IMR-90 (cell line): Measurements from ENCODE around the gene FAM20A. TPM values are rescaled to one million over a fixed set of nuclear protein-coding genes. Genes with fewer than 3 reads are reported as not detected.

Source experiments
- ATAC-seq: fragments of 200-7000 bp; cut with Tn5 transposase; 2 replicates; pipeline ENCODE4 v1.9.1; 2020; ENCODE audit warnings: low read depth, mild to moderate bottlenecking, moderate library complexity
- BruUV-seq: library from RNA; stranded (reverse); fragments of 400-500 nt; replicated peaks from 2 replicates; lab custom pipeline; 2021; lab: Mats Ljungman, UMichigan
- CTCF ChIA-PET: fragments of 300-600 bp; formaldehyde crosslinking; extraction: SDS; loops from one replicate; lab custom pipeline; 2021; ENCODE audit warnings: antibody characterized with exemption; lab: Yijun Ruan, JAX
- POLR2A ChIA-PET: fragments of 300-600 bp; sonication (Branson Sonifier 250); formaldehyde crosslinking; loops from one replicate; lab custom pipeline; 2022; ENCODE audit warnings: antibody characterized with exemption; ENCODE audit not compliant: unreplicated experiment; lab: Charles Lee
- DNase-seq: peaks from one replicate; pipeline ENCODE4 v3.0.0; 2013
- H2AFZ ChIP-seq: replicated peaks from 2 replicates; pipeline ENCODE3; 2013; ENCODE audit warnings: low read length, mild to moderate bottlenecking; ENCODE audit not compliant: poor library complexity
- H2AK5ac ChIP-seq: 2 replicates; pipeline ENCODE4 v1.6.1; 2013; ENCODE audit warnings: low read depth, low read length, inconsistent platforms
- H2AK9ac ChIP-seq: replicated peaks from 2 replicates; pipeline ENCODE3; 2013; ENCODE audit warnings: mild to moderate bottlenecking, low read depth, low read length, moderate library complexity; ENCODE audit not compliant: poor library complexity
- H2BK120ac ChIP-seq: 2 replicates; pipeline ENCODE4 v1.6.1; 2013; ENCODE audit warnings: low read depth, low read length, inconsistent platforms
- H2BK15ac ChIP-seq: 3 replicates; pipeline ENCODE4 v1.6.1; 2013; ENCODE audit warnings: low read depth, low read length, inconsistent platforms
- H2BK20ac ChIP-seq: 2 replicates; pipeline ENCODE4 v1.6.1; 2013; ENCODE audit warnings: low read depth, mild to moderate bottlenecking, inconsistent platforms, low read length, moderate library complexity
- H2BK5ac ChIP-seq: 2 replicates; pipeline ENCODE4 v1.6.1; 2013; ENCODE audit warnings: mild to moderate bottlenecking, low read depth, low read length, inconsistent platforms; ENCODE audit not compliant: poor library complexity, severe bottlenecking
- H3K14ac ChIP-seq: replicated peaks from 2 replicates; pipeline ENCODE4 v1.6.1; 2013; ENCODE audit warnings: low read depth, low read length, inconsistent platforms
- H3K18ac ChIP-seq: 2 replicates; pipeline ENCODE4 v1.6.1; 2013; ENCODE audit warnings: low read depth, low read length, control low read depth
- H3K23ac ChIP-seq: 2 replicates; pipeline ENCODE4 v1.6.1; 2013; ENCODE audit warnings: low read depth, low read length, inconsistent platforms
- H3K27ac ChIP-seq: 2 replicates; pipeline ENCODE4 v1.5.1; 2013; ENCODE audit warnings: mild to moderate bottlenecking, control low read depth, low read length; ENCODE audit not compliant: insufficient read depth
- H3K27me3 ChIP-seq: 2 replicates; pipeline ENCODE4 v1.6.1; 2013; ENCODE audit warnings: low read length; ENCODE audit not compliant: control insufficient read depth, insufficient read depth
- H3K36me3 ChIP-seq: 2 replicates; pipeline ENCODE4 v1.6.1; 2013; ENCODE audit warnings: low read length, mixed read lengths; ENCODE audit not compliant: control insufficient read depth, insufficient read depth
- H3K4ac ChIP-seq: 2 replicates; pipeline ENCODE4 v1.6.1; 2013; ENCODE audit warnings: low read depth, low read length, inconsistent platforms
- H3K4me1 ChIP-seq: 2 replicates; pipeline ENCODE4 v1.6.1; 2013; ENCODE audit warnings: low read length, mixed read lengths; ENCODE audit not compliant: control insufficient read depth, insufficient read depth
- H3K4me2 ChIP-seq: 2 replicates; pipeline ENCODE4 v1.6.1; 2013; ENCODE audit warnings: low read depth, mild to moderate bottlenecking, control low read depth, low read length, moderate library complexity
- H3K4me3 ChIP-seq: 2 replicates; pipeline ENCODE4 v1.5.1; 2013; ENCODE audit warnings: low read depth, mild to moderate bottlenecking, control low read depth, low read length, moderate library complexity; ENCODE audit not compliant: insufficient read depth
- H3K56ac ChIP-seq: 2 replicates; pipeline ENCODE4 v1.6.1; 2013; ENCODE audit warnings: low read length, inconsistent platforms; ENCODE audit not compliant: insufficient read depth; ENCODE audit errors: extremely low read depth
- H3K79me1 ChIP-seq, 2 experiments: 2 replicates each; pipeline ENCODE4 v1.6.1; 2013; ENCODE audit warnings: low read length in 2 of 2, inconsistent platforms in 1 of 2, low read depth in 1 of 2
- H3K9ac ChIP-seq: 2 replicates; pipeline ENCODE4 v1.6.1; 2013; ENCODE audit warnings: low read depth, low read length, control low read depth
- H3K9me1 ChIP-seq: 2 replicates; pipeline ENCODE4 v1.6.1; 2013; ENCODE audit warnings: low read length, inconsistent platforms; ENCODE audit not compliant: insufficient read depth
- H3K9me3 ChIP-seq: 2 replicates; pipeline ENCODE4 v1.6.1; 2013; ENCODE audit warnings: low read length; ENCODE audit not compliant: control insufficient read depth, insufficient read depth
- H4K20me1 ChIP-seq: 2 replicates; pipeline ENCODE4 v1.6.1; 2013; ENCODE audit warnings: low read length, inconsistent platforms; ENCODE audit not compliant: insufficient read depth
- H4K5ac ChIP-seq: 2 replicates; pipeline ENCODE4 v1.6.1; 2013; ENCODE audit warnings: mild to moderate bottlenecking, low read depth, low read length, control low read depth
- H4K8ac ChIP-seq, 2 experiments: 2 replicates each; pipeline ENCODE4 v1.6.1; 2013; ENCODE audit warnings: low read depth in 2 of 2, low read length in 2 of 2, control low read depth in 1 of 2, inconsistent platforms in 1 of 2
- H4K91ac ChIP-seq: 2 replicates; pipeline ENCODE4 v1.6.1; 2013; ENCODE audit warnings: low read depth, low read length, inconsistent platforms; ENCODE audit not compliant: insufficient read depth
- CEBPB ChIP-seq: IDR thresholded peaks from 2 replicates; pipeline ENCODE4 v1.6.1; 2012; ENCODE audit warnings: low read depth, low read length, improper control_type of control experiment
- CTCF ChIP-seq: conservative IDR thresholded peaks from 2 replicates; pipeline ENCODE4 v1.5.1; 2012; ENCODE audit warnings: mild to moderate bottlenecking, low read depth, low read length, improper control_type of control experiment
- MAFK ChIP-seq: IDR thresholded peaks from 2 replicates; pipeline ENCODE4 v1.6.1; 2012; ENCODE audit warnings: low read depth, low read length, improper control_type of control experiment
- MXI1 ChIP-seq: IDR thresholded peaks from 2 replicates; pipeline ENCODE4 v1.6.1; 2012; ENCODE audit warnings: low read depth, mild to moderate bottlenecking, low read length, moderate library complexity, borderline replicate concordance
- NFE2L2 ChIP-seq: fragments of 150-350 bp; IDR thresholded peaks from 2 replicates; pipeline ENCODE4 v1.6.1; 2016; ENCODE audit warnings: low read depth, mild to moderate bottlenecking, low read length
- RAD21 ChIP-seq: IDR thresholded peaks from 2 replicates; pipeline ENCODE4 v1.6.1; 2012; ENCODE audit warnings: low read length, improper control_type of control experiment
- RCOR1 ChIP-seq: IDR thresholded peaks from 2 replicates; pipeline ENCODE4 v1.6.1; 2012; ENCODE audit warnings: mild to moderate bottlenecking, low read length, improper control_type of control experiment; ENCODE audit not compliant: insufficient replicate concordance
- RFX5 ChIP-seq: IDR thresholded peaks from 2 replicates; pipeline ENCODE4 v1.8.0; 2012; ENCODE audit warnings: low read depth, mild to moderate bottlenecking, low read length, moderate library complexity
- SMC3 ChIP-seq: fragments of 150-350 bp; IDR thresholded peaks from 2 replicates; pipeline ENCODE4 v1.6.1; 2016; ENCODE audit warnings: low read depth, mild to moderate bottlenecking, antibody characterized with exemption, low read length, moderate library complexity
- WGBS, 2 experiments: methylation state at CpG; one replicate each; pipeline versions ENCODE4 v1.1.5 to v1.1.7; 2013; ENCODE audit warnings: missing lambda C conversion rate in 2 of 2; ENCODE audit not compliant: insufficient read length in 1 of 2; ENCODE audit errors: extremely low coverage in 2 of 2; 5-methylcytosine and 5-hydroxymethylcytosine counted together
- dilution Hi-C: fragments of 300-500 bp; cut with HindIII; formaldehyde crosslinking; loops from one replicate; pipeline ENCODE4 v1.14.3; 2018; ENCODE audit warnings: low sequenced_read_pairs; ENCODE audit not compliant: unreplicated experiment
- in situ Hi-C: fragments of 300-500 bp; cut with MboI; formaldehyde crosslinking; loops from 3 replicates; pipeline ENCODE4 v1.14.3; 2019; ENCODE audit warnings: low sequenced_read_pairs, inconsistent platforms, mixed read lengths
- intact Hi-C: fragments of 100-400 bp; cut with micrococcal nuclease; formaldehyde crosslinking; loops from 2 replicates; pipeline ENCODE4 v1.10.0; 2022
- polyA plus RNA-seq, 3 experiments: library from polyadenylated mRNA; depleted of rRNA; stranded (reverse); fragments of >200 nt; gene quantifications; 2 replicates each; pipeline ENCODE4 v1.2.3, GENCODE V29; 2012; ENCODE audit warnings: low replicate concordance in 1 of 3
- total RNA-seq: library from RNA; depleted of rRNA; stranded (reverse); fragments of >200 nt; gene quantifications from 2 replicates; pipeline ENCODE4 v1.2.3, GENCODE V29; 2012

FAM20A gene
- total and polyA plus RNA-seq, 2 of the 4 experiments (the other 2 are of a cell fraction), result not detected

GRCh38 chr17:68612209-68612922 lies 11.2 kb upstream of the FAM20A start:
- no peaks in the 10 kb centered on the region for H4K20me1 ChIP-seq
- no peak overlapping the region for H3K23ac ChIP-seq
- no peaks in the 10 kb centered on the region for H3K9me1 ChIP-seq
- H2AFZ ChIP-seq, result no peak overlapping the region
- H2BK20ac ChIP-seq, result no peak overlapping the region
- in situ Hi-C loops, result no loop called here
- TF ChIP-seq CTCF, result no peak
- TF ChIP-seq CEBPB, result no peak
- no peak for TF ChIP-seq RAD21
- TF ChIP-seq MAFK, result no peak
- TF ChIP-seq NFE2L2, result no peak
- TF ChIP-seq RFX5, result no peak
- TF ChIP-seq MXI1, result no peak
- TF ChIP-seq RCOR1, result no peak
- no peak for TF ChIP-seq SMC3
- H4K91ac ChIP-seq, result no peak overlapping the region
- H3K4me1 ChIP-seq, result no peaks in the 10 kb centered on the region
- H3K4me3 ChIP-seq, result no peak overlapping the region
- H3K79me1 ChIP-seq, result no peaks in the 10 kb centered on the region
- no peak overlapping the region for H3K56ac ChIP-seq
- no peak overlapping the region for H3K4me2 ChIP-seq
- H3K14ac ChIP-seq, result no peak overlapping the region
- H4K5ac ChIP-seq, result no peak overlapping the region
- H2AK5ac ChIP-seq, result no peak overlapping the region
- POLR2A ChIA-PET, result no interaction called here
- DNase-seq (no peak), ATAC-seq (no peak)
- no peak overlapping the region for H3K9ac ChIP-seq
- dilution Hi-C loops, result no loop called here
- no CpG with 5 or more reads among the region's 3 CpGs for WGBS, 2 experiments
- H2BK120ac ChIP-seq, result no peak overlapping the region
- H2BK5ac ChIP-seq, result no peak overlapping the region
- no peak overlapping the region for H4K8ac ChIP-seq
- CTCF ChIA-PET, result no interaction called here
- H3K9me3 ChIP-seq, result no peaks in the 10 kb centered on the region; the same call in 1 of the 2 replicates
- no peaks in the 10 kb centered on the region for H3K27me3 ChIP-seq
- no peak overlapping the region for H3K27ac ChIP-seq
- H3K18ac ChIP-seq, result no peak overlapping the region
- H3K4ac ChIP-seq, result no peak overlapping the region
- H2AK9ac ChIP-seq, result no peak overlapping the region
- H2BK15ac ChIP-seq, result no peak overlapping the region
- intact Hi-C loops, result loop anchor here (5.0 to 10.0 kb wide), 2 partner anchors 80 to 142 kb away; no protein-coding TSS in a partner anchor
- BruUV-seq, result no TSS peak
- no peaks in the 10 kb centered on the region for H3K36me3 ChIP-seq
